ENCODE data around the gene NEURL1B. TPM values are rescaled to one million over a fixed set of nuclear protein-coding genes. Genes with fewer than 3 reads are reported as not detected.
A peak's percentile ranks its signal among the peaks of the same experiment; 100 is the strongest.

NEURL1B gene
- total RNA-seq, 6 experiments from 2014 or later, result 4.9 to 9.8 (median 6.4) TPM

DNA sequence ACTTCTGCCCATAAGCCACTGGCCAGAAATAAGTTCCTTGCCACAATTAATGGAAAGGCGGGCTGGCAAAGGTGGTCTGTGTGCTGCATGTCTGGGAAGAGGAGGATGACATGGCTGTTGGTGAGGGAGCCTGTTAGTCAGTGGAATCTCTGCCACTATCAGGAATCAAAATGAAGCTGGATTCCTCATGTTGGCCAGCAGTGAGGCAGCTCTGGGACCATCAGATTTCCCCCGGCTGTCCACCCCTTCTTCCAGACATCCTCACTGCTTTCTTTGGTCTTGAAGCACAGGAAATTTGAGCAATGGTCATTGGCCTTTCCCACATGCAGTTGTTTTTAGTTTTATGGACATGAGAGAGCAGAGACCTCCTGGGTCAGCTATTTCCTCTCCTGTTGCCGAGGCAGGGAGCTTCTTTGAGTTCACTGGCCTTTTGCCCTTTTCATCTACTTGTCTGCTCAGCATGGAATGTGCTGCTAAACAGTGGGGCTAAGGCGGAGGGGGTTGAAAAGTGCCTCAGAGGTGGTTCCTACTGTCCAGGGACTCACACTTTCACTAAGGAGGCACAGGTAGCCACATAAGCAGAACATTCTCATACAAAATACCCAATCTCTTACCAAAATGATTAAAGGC, 34.8 kb upstream of the NEURL1B start:
- Histone ChIP-seq H3K27me3 (no peaks in the 10 kb centered on the region), H3K9me3 (no peaks in the 10 kb centered on the region), H3K4me1 (no peaks in the 10 kb centered on the region), H3K4me3 (no peak overlapping the region), H3K27ac (no peak overlapping the region), H3K36me3 (no peaks in the 10 kb centered on the region)
- intact Hi-C loops (cut with DNase I), result no loop called here
- 39% methylated on average over 2 of the region's 4 CpGs for WGBS (ENCODE audit: insufficient coverage, low coverage, low lambda C conversion rate, missing lambda C conversion rate)
- no peak for TF ChIP-seq POLR2A (IDR thresholded peaks at IDR 0.05)
- TF ChIP-seq, protein P1, sequence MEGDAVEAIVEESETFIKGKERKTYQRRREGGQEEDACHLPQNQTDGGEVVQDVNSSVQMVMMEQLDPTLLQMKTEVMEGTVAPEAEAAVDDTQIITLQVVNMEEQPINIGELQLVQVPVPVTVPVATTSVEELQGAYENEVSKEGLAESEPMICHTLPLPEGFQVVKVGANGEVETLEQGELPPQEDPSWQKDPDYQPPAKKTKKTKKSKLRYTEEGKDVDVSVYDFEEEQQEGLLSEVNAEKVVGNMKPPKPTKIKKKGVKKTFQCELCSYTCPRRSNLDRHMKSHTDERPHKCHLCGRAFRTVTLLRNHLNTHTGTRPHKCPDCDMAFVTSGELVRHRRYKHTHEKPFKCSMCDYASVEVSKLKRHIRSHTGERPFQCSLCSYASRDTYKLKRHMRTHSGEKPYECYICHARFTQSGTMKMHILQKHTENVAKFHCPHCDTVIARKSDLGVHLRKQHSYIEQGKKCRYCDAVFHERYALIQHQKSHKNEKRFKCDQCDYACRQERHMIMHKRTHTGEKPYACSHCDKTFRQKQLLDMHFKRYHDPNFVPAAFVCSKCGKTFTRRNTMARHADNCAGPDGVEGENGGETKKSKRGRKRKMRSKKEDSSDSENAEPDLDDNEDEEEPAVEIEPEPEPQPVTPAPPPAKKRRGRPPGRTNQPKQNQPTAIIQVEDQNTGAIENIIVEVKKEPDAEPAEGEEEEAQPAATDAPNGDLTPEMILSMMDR (IDR thresholded peaks at IDR 0.05), result no peak
- DNase-seq (peak in 1 of 3 donors; percentile 31), ATAC-seq (peak in 3 of 4 donors; percentile 36 to 47 (median 38))

DNA sequence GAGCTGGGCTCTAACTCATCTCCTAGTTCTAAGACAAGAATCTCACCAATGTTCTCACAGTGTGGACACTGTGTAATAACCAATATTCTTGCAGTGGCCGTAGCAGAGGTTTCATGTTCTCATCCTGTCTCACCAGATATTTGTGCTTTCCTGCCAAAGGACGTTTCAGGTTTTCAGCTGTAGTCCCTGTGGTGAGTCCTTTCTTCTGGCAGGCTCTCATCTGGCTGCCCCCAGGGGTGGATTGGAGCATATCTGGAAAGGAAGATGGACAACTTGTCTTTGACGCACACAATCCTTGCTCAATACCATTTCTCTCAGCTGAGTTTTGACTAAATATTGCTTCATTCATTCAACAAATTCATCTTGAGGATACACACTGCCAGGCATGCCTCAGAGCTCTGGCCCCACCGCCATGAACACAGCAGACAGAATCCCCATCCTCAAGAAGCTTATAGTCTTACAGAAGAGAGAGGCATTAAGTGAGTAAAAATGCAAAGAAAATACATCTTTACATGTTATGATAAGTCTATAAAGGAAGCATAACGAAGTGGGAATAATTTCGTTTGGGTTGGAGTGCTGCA, 33.8 kb upstream of the NEURL1B start:
- Histone ChIP-seq H3K4me1 (no peaks in the 10 kb centered on the region), H3K27ac (no peak overlapping the region), H3K9me3 (no peaks in the 10 kb centered on the region), H3K4me3 (no peak overlapping the region), H3K36me3 (no peaks in the 10 kb centered on the region), H3K27me3 (no peaks in the 10 kb centered on the region)
- 43% methylated on average over 6 of the region's 6 CpGs for WGBS (ENCODE audit: insufficient coverage, low coverage, low lambda C conversion rate, missing lambda C conversion rate)
- intact Hi-C loops (cut with DNase I), result no loop called here
- TF ChIP-seq, protein P1 (IDR thresholded peaks at IDR 0.05), result no peak
- TF ChIP-seq POLR2A (IDR thresholded peaks at IDR 0.05), result peak; percentile 42
- ATAC-seq (peak in 2 of 4 donors; percentile 18 to 22), DNase-seq (peak in 1 of 3 donors; percentile 21)

DNA sequence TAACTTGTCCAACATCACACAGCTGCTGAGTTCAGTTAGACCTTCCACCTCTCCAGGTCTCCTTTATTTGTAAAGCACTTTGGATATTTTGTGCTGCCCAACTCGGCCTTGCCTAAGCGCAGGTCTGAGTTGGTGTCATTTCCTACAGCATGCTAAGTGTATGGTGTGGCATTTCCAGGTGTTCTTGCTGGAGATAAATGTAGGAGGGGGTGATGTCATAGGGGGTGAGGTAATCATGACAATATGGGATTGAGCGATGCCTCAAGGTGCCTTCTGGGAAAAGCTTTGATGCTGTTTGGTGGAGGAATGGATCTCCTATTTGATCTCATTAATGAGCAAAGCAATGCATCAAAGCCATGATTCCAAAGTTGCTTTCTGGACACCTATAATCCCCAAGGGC, 32.3 kb upstream of the NEURL1B start:
- no peaks in the 10 kb centered on the region for H3K9me3 ChIP-seq
- intact Hi-C loops (cut with DNase I), result no loop called here
- no peak overlapping the region for H3K4me3 ChIP-seq
- no peak overlapping the region for H3K27ac ChIP-seq
- no peak for ATAC-seq
- no peaks in the 10 kb centered on the region for H3K36me3 ChIP-seq
- peak in 1 of 3 donors; percentile 7 for DNase-seq
- WGBS (ENCODE audit: insufficient coverage, low coverage, low lambda C conversion rate, missing lambda C conversion rate), result 100% methylated on average over 1 of the region's 3 CpGs
- TF ChIP-seq, protein P1 (IDR thresholded peaks at IDR 0.05), result no peak
- TF ChIP-seq POLR2A (IDR thresholded peaks at IDR 0.05), result no peak
- H3K27me3 ChIP-seq, result no peaks in the 10 kb centered on the region
- no peaks in the 10 kb centered on the region for H3K4me1 ChIP-seq

DNA sequence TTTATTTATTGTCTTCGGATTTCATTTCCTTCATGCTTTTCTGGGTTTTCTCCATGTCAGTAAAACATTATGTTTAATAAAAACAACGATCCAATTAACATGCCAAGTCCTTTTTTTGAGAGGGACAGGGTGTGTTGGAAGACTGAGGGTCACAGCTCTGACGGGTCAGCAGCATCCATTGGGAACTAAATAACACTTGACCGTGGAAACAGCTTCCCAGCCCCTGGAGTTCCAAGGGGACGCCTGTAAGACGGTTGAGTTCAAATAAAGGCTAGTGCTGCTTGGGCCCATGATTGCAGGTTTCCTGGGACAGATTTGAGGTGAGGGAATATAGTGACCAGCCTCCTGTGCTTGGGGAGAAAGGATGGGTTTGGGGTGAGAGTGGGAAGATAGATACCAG, 30.4 kb upstream of the NEURL1B start:
- WGBS (ENCODE audit: insufficient coverage, low coverage, low lambda C conversion rate, missing lambda C conversion rate), result 74% methylated on average over 6 of the region's 6 CpGs
- Histone ChIP-seq H3K36me3 (no peaks in the 10 kb centered on the region), H3K4me3 (no peak overlapping the region), H3K27ac (no peak overlapping the region), H3K4me1 (no peaks in the 10 kb centered on the region), H3K27me3 (no peaks in the 10 kb centered on the region), H3K9me3 (no peaks in the 10 kb centered on the region)
- DNase-seq (no peak), ATAC-seq (peak in 2 of 4 donors; percentile 24 to 43)
- no peak for TF ChIP-seq POLR2A (IDR thresholded peaks at IDR 0.05)
- TF ChIP-seq, protein P1 (IDR thresholded peaks at IDR 0.05), result no peak
- intact Hi-C loops (cut with DNase I), result no loop called here

All from right lobe of liver (tissue), 6 donors.